Heart left ventricle (tissue), 13 donors: ENCODE results near the gene RASGRP1.

Experiments used
- POLR2A ChIP-seq, 2 donors: fragments of 450-650 bp; IDR thresholded peaks; one replicate each; pipeline ENCODE4 v1.6.1; 2017; ENCODE audit warnings: antibody characterized with exemption in 2 of 2, mild to moderate bottlenecking in 2 of 2, moderate library complexity in 2 of 2
- TF ChIP-seq, protein P1 (sequence below), 12 donors: fragments of 200-600 bp; sonication (generic) in 4 of 12; IDR thresholded peaks; one replicate each; pipeline versions ENCODE4 v1.5.0 to v1.8.0; 2018 to 2022; ENCODE audit warnings: antibody characterized with exemption in 12 of 12, mild to moderate bottlenecking in 5 of 12
- donor health status: ischemic (EF 13 %, LVEDD 7.1; RV severe dilation, severe dysfunction).
- donor health status: DM: no; HTN: yes; CAD: no.
- donor health status: DM: no; HTN: no; CAD: no.
- donor health status: ischemic (EF 25% LVEDD 6.9; RV normal size, moderate dysfunction).
- donor health status: ischemic (EF 25% LVEDD 5.7; RV mildly dilated, moderate dysfunction).
- donor health status: ischemic (EF 35%, LVEDD 5.7; RV mildly dilated, moderate dysfunction).
- donor health status: nonischemic (EF 11% LVEDD 7.7; RV severe dilation, severe dysfunction).
- donor health status: DM: yes; HTN: yes; CAD: no.
- donor health status: PGD.
- donor health status: ischemic (EF 29% LVEDD 5.4; RV normal size, mild dysfunction).
- donor health status: nonischemic (EF 23%, LVEDD 6.1; RV moderate dilation, normal function).

DNA sequence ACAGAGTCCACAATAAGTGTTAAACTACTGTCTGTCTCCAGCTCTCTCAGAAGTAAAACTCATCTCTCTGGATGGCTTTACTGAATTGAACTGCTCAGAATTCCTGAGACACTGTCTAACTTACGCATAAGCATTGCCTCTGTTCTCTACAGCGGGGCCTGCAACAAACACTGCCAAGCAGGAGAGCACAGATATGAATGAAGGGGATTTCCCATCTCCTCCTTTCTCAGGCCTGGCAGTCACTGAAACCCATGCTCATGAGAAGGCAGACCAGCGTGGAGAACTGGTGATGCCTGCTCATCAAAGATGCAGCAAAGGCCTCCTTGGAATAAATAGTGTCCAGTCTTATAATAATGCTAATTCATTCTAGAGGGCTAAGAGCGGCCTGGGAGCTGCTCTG is 10.3 kb downstream of the RASGRP1 start:
- TF ChIP-seq, protein P1, sequence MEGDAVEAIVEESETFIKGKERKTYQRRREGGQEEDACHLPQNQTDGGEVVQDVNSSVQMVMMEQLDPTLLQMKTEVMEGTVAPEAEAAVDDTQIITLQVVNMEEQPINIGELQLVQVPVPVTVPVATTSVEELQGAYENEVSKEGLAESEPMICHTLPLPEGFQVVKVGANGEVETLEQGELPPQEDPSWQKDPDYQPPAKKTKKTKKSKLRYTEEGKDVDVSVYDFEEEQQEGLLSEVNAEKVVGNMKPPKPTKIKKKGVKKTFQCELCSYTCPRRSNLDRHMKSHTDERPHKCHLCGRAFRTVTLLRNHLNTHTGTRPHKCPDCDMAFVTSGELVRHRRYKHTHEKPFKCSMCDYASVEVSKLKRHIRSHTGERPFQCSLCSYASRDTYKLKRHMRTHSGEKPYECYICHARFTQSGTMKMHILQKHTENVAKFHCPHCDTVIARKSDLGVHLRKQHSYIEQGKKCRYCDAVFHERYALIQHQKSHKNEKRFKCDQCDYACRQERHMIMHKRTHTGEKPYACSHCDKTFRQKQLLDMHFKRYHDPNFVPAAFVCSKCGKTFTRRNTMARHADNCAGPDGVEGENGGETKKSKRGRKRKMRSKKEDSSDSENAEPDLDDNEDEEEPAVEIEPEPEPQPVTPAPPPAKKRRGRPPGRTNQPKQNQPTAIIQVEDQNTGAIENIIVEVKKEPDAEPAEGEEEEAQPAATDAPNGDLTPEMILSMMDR (IDR thresholded peaks at IDR 0.05), result no peak
- no peak for TF ChIP-seq POLR2A (IDR thresholded peaks at IDR 0.05)
